PFSK-1 (cell line): ENCODE data around the gene ZSCAN4.

Experiments
- FOXP2 ChIP-seq: optimal IDR thresholded peaks from 2 replicates; pipeline ENCODE3; 2011; ENCODE audit warnings: borderline replicate concordance, control low read depth, inconsistent platforms; ENCODE audit not compliant: insufficient read depth; ENCODE audit errors: extremely low read length, extremely low read depth
- POLR2AphosphoS5 ChIP-seq: IDR thresholded peaks from 2 replicates; pipeline ENCODE4 v1.6.1; 2012; ENCODE audit warnings: low read depth, mild to moderate bottlenecking, control low read depth, low read length, moderate library complexity
- SIN3A ChIP-seq: IDR thresholded peaks from 2 replicates; pipeline ENCODE4 v1.6.1; 2012; ENCODE audit warnings: mild to moderate bottlenecking, low read length, moderate library complexity, borderline replicate concordance; ENCODE audit not compliant: insufficient read depth
- TAF1 ChIP-seq: IDR thresholded peaks from 2 replicates; pipeline ENCODE4 v1.6.1; 2012; ENCODE audit warnings: low read length, control low read depth, borderline replicate concordance; ENCODE audit not compliant: insufficient read depth
- TF ChIP-seq, protein P1 (sequence below), 2 experiments: IDR thresholded peaks; 2 replicates each; pipeline versions ENCODE4 v1.6.1 to v1.8.0; 2011 to 2012; ENCODE audit warnings: low read depth in 2 of 2, low read length in 2 of 2, control low read depth in 1 of 2, inconsistent platforms in 1 of 2, mild to moderate bottlenecking in 1 of 2, moderate library complexity in 1 of 2; ENCODE audit not compliant: insufficient read depth in 1 of 2

Gene ZSCAN4

DNA sequence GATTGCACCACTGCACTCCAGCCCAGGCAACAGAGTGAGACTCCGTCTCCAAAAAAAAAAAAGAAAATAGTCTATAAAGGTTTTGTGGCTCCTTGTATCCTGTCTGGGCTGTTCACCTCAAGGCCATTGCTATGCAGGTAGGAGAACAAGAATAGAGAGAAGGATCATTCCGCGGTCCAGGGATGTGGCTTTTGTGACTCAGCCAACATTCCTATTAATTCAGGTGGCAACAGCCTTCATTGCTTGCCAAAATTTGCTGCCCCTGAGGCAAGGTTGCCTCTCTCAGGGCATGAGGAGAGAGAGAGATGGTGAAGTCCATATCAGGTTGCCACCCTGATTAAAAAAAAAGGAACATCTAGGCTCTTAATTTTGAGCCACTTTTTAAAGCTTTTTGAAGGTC, 21.0 kb downstream of the ZSCAN4 start:
- no peak for TF ChIP-seq POLR2AphosphoS5
- TF ChIP-seq, protein P1, sequence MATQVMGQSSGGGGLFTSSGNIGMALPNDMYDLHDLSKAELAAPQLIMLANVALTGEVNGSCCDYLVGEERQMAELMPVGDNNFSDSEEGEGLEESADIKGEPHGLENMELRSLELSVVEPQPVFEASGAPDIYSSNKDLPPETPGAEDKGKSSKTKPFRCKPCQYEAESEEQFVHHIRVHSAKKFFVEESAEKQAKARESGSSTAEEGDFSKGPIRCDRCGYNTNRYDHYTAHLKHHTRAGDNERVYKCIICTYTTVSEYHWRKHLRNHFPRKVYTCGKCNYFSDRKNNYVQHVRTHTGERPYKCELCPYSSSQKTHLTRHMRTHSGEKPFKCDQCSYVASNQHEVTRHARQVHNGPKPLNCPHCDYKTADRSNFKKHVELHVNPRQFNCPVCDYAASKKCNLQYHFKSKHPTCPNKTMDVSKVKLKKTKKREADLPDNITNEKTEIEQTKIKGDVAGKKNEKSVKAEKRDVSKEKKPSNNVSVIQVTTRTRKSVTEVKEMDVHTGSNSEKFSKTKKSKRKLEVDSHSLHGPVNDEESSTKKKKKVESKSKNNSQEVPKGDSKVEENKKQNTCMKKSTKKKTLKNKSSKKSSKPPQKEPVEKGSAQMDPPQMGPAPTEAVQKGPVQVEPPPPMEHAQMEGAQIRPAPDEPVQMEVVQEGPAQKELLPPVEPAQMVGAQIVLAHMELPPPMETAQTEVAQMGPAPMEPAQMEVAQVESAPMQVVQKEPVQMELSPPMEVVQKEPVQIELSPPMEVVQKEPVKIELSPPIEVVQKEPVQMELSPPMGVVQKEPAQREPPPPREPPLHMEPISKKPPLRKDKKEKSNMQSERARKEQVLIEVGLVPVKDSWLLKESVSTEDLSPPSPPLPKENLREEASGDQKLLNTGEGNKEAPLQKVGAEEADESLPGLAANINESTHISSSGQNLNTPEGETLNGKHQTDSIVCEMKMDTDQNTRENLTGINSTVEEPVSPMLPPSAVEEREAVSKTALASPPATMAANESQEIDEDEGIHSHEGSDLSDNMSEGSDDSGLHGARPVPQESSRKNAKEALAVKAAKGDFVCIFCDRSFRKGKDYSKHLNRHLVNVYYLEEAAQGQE (IDR thresholded peaks at IDR 0.05; ENCODE audit: insufficient read depth in 1 of 2, low read depth in 2 of 2, low read length in 2 of 2) = no peak
- no peak for TF ChIP-seq SIN3A
- no peak for TF ChIP-seq TAF1
- no peak for TF ChIP-seq FOXP2

DNA sequence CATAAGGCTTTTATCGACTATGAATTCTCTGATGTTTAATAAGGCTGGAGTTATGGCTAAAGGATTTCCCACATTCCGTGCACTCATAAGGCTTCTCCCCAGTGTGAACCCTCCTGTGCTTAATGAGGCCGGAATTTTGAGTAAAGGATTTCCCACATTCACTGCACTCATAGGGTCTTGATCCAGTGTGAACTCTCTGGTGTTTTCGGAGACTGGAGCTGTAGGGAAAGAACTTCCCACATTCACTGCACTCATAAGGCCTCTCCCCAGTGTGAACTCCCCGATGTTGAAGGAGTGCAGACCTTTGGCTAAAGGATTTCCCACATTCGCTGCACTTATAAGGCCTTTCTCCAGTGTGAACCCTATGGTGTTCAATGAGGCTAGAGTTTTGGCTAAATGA, 32.9 kb downstream of the ZSCAN4 start:
- TF ChIP-seq SIN3A = no peak
- no peak for TF ChIP-seq TAF1
- no peak for TF ChIP-seq FOXP2
- TF ChIP-seq, protein P1 (IDR thresholded peaks at IDR 0.05; ENCODE audit: insufficient read depth in 1 of 2, low read depth in 2 of 2, low read length in 2 of 2) = no peak
- no peak for TF ChIP-seq POLR2AphosphoS5

DNA sequence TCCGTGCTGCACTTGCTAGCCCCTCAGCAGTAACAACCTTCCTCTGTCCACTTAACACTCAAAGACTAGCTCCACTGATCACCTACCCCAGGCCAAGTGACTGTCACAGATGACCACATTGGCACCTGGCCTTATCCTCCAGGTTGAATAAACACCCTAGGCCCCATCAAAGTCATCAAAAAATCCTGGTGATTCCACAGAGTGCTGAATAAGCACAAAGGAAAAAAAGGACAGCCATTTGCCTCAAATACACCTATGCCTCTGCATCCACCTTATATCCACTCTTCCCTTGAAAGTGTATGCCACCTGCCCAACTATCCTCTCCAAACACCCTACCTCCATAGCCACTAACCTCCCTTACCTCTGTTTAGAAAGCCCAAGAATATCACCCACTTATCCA, 37.6 kb downstream of the ZSCAN4 start:
- TF ChIP-seq POLR2AphosphoS5 (no peak), FOXP2 (no peak), SIN3A (no peak)
- TF ChIP-seq, protein P1 (IDR thresholded peaks at IDR 0.05; ENCODE audit: insufficient read depth in 1 of 2, low read depth in 2 of 2, low read length in 2 of 2) = no peak

DNA sequence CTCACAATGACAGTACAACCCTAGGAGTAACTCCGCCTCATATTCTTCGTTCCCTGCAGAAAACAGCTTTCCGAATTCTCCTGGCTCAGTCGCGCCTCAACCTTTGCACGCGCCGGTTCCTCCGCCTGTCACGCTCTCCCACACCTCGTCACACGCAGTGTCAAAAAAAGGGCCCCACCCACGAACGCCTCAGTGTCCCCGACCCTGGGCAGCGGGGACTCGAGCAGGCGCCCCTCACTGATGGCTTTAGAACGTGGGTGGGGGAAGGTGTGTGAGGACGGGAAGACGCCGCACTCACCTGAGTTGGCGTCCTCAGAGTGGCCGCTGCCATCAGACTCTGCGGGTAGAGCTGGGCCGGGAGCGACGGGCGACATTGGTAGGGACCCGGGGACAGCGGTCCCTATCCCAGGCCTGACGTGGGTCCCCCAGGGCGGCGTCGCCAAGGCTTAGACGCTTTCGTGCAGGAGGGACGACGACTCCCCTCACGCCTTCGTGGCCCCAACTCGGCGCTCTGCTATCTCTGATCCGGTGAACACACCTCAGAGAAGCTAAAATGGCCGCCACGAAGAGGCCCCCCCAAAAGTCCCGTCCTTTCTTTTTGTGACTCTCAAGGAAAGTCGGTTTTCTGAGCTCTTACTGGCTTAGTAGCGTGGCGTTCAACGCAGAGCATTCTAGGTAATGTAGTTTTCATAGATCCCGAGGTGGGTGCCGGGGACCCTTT, 40.1 kb downstream of the ZSCAN4 start, which contains the start of gene ZNF154:
ZNF154 (minus strand) TSS at position 564 of the 721 bp plus-strand sequence; CDS start at position 331, 233 bp downstream.
- TF ChIP-seq FOXP2 (no peak), SIN3A (no peak), POLR2AphosphoS5 (no peak), TAF1 (no peak)
- TF ChIP-seq, protein P1 (IDR thresholded peaks at IDR 0.05; ENCODE audit: insufficient read depth in 1 of 2, low read depth in 2 of 2, low read length in 2 of 2) = no peak
